PC-9 (cell line): ENCODE results near the gene GSTM1.
"Not testable (repeated sequence)": the region's sequence is repeated elsewhere in the genome, so short reads cannot be mapped to it uniquely, and the experiment has no call there.

Experiments used
- CTCF ChIP-seq: fragments of 200-600 bp; sonication (generic); conservative IDR thresholded peaks from 2 replicates; pipeline ENCODE4 v1.6.1; 2017; ENCODE audit warnings: mixed run types, antibody characterized with exemption, mild to moderate bottlenecking, moderate library complexity
- EZH2 ChIP-seq: fragments of 200-600 bp; sonication (generic); IDR thresholded peaks from 2 replicates; pipeline ENCODE4 v1.8.0; 2017; ENCODE audit warnings: antibody characterized with exemption, low read depth

- TF ChIP-seq CTCF, EZH2: not testable (repeated sequence)
Observed at GRCh38 chr1:109673861-109674260, 13.8 kb upstream of the GSTM1 start.
